Central memory CD8-positive, alpha-beta T cell (primary cell): ENCODE results near the gene TDRD15.

Experiments
- ATAC-seq: fragments of 150-1000 bp; cut with Tn5 transposase; replicated peaks from 2 replicates; pipeline ENCODE4 v1.10.0; 2022; ENCODE audit warnings: mild to moderate bottlenecking, moderate FRiP score, moderate number of reproducible peaks; ENCODE audit not compliant: poor library complexity, severe bottlenecking; ENCODE audit errors: extremely low read depth
- DNase-seq, 2 donors: peaks; one replicate each; pipeline ENCODE4 v3.0.0; 2021; ENCODE audit warnings: low spot score in 2 of 2
- H3K27ac Mint-ChIP-seq: one replicate; pipeline ENCODE4 v1.8.0; 2022; ENCODE audit warnings: low read depth, mild to moderate bottlenecking, moderate library complexity, mixed read lengths
- H3K27me3 Mint-ChIP-seq: one replicate; pipeline ENCODE4 v1.8.0; 2022; ENCODE audit warnings: mixed read lengths
- H3K36me3 Mint-ChIP-seq: one replicate; pipeline ENCODE4 v1.8.0; 2022; ENCODE audit warnings: mild to moderate bottlenecking, moderate library complexity, mixed read lengths; ENCODE audit not compliant: insufficient read depth
- H3K4me1 Mint-ChIP-seq: one replicate; pipeline ENCODE4 v1.8.0; 2022; ENCODE audit warnings: mixed read lengths
- H3K4me3 Mint-ChIP-seq: one replicate; pipeline ENCODE4 v1.8.0; 2022; ENCODE audit warnings: mild to moderate bottlenecking, moderate library complexity, mixed read lengths
- H3K9me3 Mint-ChIP-seq: one replicate; pipeline ENCODE4 v1.8.0; 2022; ENCODE audit warnings: mixed read lengths

The TDRD15 gene

DNA sequence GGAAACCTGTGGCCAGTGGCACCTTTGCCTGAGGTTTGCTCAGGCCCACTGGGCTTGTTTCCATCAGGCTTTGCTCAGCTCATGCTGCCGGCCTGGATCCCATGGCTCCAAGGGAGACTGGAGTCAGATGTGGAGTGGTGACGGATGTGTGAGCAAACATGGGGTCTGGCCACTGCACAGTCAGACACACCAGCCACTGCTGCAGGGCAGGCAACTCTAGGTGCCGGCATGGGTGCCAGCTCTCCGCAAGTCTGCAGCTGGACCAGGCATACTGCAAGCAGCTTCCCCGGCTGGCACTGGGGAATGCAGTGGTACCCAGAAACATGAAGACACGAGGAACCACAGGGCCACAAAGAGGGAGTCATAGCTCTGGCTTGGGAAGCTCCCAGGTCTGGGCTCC is 37.4 kb downstream of the TDRD15 start:
- no peaks in the 10 kb centered on the region for H3K27me3 Mint-ChIP-seq
- H3K36me3 Mint-ChIP-seq: no peaks in the 10 kb centered on the region
- H3K9me3 Mint-ChIP-seq: peaks cover 13% of the 10 kb centered on the region
- ATAC-seq (no peak), DNase-seq (no peak)
- H3K27ac Mint-ChIP-seq: no peak overlapping the region
- H3K4me3 Mint-ChIP-seq: no peak overlapping the region
- no peaks in the 10 kb centered on the region for H3K4me1 Mint-ChIP-seq

DNA sequence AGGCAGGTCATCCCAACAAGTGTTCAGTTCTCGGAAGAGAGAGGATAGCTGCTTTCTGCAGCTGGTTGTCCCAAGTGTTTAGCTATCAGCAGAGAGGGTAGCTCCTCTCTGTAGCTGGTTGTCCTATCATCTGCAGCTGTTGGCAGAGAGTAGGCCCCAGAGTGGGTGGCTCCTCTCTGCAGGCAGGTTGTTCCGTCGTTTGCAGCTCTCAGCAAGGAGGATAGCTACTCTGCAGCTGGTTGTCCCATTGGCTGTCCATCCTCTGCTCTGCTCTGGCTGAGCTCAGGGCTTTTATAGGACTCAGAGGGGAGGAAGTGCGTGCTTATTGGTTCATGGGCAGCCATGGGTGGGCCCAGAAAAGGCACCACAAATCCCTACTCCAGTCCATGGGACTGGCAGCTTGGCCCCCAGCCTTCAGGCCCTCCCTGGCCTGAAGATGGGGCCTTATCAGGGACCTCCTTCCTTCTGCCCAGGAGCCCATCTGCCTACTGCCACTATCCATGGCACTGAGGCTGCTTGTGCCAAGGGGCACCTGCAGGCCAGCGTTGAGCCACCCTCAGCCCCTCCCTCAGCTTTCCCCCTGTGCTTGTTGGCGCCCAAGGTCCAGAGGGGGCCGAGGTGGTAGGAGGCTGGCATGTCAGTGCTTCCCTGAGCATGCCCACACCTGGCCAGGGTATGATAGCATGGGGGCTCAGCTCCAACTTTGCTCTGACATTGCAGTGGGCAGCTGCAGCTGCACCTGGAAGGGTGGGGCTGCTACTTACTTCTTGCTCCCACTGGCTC is 38.3 kb downstream of the TDRD15 start:
- Mint-ChIP-seq H3K9me3 (peaks cover 13% of the 10 kb centered on the region), H3K4me1 (no peaks in the 10 kb centered on the region), H3K27ac (no peak overlapping the region), H3K27me3 (no peaks in the 10 kb centered on the region), H3K4me3 (no peak overlapping the region), H3K36me3 (no peaks in the 10 kb centered on the region)
- ATAC-seq (no peak), DNase-seq (no peak)

DNA sequence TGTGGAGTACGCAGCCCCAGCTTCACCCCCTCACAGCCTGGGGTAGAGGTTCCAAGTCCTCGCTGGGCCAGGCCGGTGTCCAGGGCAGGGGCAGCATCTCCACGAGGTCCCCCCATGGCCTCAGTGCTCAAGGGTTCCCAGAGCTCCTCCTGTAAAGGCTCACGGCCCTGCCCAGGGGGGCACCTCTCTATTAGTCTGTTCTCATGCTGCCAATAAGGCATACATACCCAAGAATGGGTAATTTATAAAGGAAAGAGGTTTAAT is 38.8 kb downstream of the TDRD15 start:
- Mint-ChIP-seq H3K9me3 (peaks cover 13% of the 10 kb centered on the region), H3K4me3 (no peak overlapping the region), H3K36me3 (no peaks in the 10 kb centered on the region), H3K4me1 (no peaks in the 10 kb centered on the region), H3K27me3 (no peaks in the 10 kb centered on the region), H3K27ac (no peak overlapping the region)
- DNase-seq: no peak
- ATAC-seq: no peak

DNA sequence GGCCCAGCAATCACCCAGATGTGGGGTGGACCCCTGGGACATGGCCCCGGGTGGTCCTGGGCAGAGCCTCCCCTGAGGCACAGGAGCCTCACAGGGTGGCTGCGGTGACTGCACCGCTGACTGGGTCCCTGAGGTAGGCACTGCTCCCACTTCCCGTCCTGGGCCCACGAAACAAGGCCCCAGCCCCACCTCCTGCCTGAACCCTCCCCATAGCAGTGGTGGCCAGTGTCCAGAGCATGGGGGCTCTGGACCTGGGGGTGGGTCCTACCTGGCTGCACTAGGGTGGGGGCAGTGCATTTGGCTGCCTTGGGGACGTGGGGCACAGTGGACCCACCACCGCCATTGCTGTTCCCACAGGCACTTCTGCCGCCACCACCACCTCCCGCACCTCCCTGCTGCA is 39.4 kb downstream of the TDRD15 start:
- H3K4me1 Mint-ChIP-seq: no peaks in the 10 kb centered on the region

DNA sequence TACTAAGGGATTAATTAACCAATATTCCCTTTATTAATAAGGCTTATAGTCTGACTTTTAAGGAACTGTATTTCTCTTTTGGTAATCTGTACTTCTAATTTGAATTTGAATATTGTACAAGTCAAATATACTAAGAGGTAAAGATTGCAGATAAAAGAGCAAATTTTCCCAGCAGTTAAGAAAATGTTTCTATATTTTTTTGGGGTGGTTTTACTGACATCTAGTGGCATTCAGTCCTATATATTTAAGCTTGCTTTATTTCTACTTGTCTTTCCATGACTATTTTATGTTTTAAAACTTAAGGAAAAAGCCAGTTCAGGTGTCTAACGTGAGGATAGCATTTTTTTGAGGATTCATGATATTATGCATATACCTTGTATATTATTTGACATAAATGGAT is 41.6 kb downstream of the TDRD15 start:
- no peak for DNase-seq
- no peaks in the 10 kb centered on the region for H3K36me3 Mint-ChIP-seq
- H3K9me3 Mint-ChIP-seq: peaks cover 5% of the 10 kb centered on the region
- no peak for ATAC-seq
- no peaks in the 10 kb centered on the region for H3K27me3 Mint-ChIP-seq
- H3K4me1 Mint-ChIP-seq: no peaks in the 10 kb centered on the region
- no peak overlapping the region for H3K4me3 Mint-ChIP-seq
- H3K27ac Mint-ChIP-seq: no peak overlapping the region

More for the DNA sequence above, 39.4 kb downstream of the TDRD15 start:
- no peaks in the 10 kb centered on the region for H3K27me3 Mint-ChIP-seq
- DNase-seq: no peak
- no peak overlapping the region for H3K4me3 Mint-ChIP-seq
- ATAC-seq: no peak
- H3K27ac Mint-ChIP-seq: no peak overlapping the region
- no peaks in the 10 kb centered on the region for H3K36me3 Mint-ChIP-seq
- peaks cover 13% of the 10 kb centered on the region for H3K9me3 Mint-ChIP-seq

DNA sequence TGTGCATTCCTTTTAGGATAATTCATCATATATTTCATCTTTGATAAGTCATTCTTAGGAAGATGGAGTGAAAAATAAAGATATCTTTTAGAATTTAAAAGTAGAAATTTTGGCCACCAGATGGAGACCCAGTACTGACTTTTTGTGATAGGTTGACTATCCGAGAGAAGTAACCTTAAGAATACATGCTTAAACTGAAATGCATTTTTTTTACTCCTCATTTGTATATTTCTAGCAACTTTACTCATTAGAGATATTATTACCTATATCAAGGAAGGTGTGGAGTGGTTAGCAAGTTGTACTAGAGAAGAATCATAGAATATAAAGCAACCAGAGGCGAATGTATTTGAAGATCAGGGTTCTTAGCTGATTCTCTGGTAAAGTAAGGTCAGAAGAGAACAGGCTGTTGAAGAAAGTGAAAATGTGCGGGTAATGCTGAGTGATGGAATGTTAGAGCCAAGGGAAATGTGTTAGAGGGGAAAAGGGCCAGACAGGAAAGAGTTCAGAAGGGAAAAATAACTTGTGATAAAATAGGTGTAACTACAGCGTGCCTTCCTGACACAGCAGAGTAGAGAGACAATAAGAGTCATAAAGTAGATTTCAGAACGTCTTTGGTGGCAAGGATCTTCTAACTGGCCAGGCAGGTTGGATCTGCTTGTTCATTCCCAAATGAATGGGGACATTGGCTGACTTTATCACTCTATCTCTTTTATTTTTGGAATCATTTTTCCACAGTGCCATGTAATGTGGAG is 52.3 kb downstream of the TDRD15 start:
- Mint-ChIP-seq H3K4me1 (no peaks in the 10 kb centered on the region), H3K27me3 (no peaks in the 10 kb centered on the region), H3K4me3 (no peak overlapping the region), H3K27ac (no peak overlapping the region), H3K9me3 (no peaks in the 10 kb centered on the region), H3K36me3 (no peaks in the 10 kb centered on the region)
- DNase-seq (no peak), ATAC-seq (no peak)

DNA sequence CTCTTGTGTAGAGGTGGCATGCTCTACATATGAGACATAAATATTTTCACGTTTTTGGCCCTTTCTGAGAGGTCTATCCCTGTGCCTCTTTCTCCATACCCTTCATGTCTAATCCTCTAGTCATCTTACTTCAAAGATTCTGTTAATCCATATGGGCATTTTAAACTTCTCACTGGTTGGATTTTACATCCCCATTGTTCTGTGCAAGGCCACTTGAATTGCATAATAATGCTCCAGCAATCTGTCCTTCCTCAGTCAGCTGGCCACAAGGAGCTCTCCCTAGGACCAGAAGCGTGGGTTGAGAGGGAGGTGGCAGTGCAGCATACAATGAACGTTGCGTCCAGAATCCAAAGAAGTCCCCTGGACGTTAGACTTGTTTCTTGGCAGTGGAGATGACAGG is 58.2 kb downstream of the TDRD15 start:
- H3K36me3 Mint-ChIP-seq: no peaks in the 10 kb centered on the region
- no peak for DNase-seq
- peaks cover 4% of the 10 kb centered on the region for H3K9me3 Mint-ChIP-seq
- H3K4me1 Mint-ChIP-seq: no peaks in the 10 kb centered on the region
- H3K27me3 Mint-ChIP-seq: no peaks in the 10 kb centered on the region
- no peak for ATAC-seq
- no peak overlapping the region for H3K4me3 Mint-ChIP-seq
- H3K27ac Mint-ChIP-seq: no peak overlapping the region

DNA sequence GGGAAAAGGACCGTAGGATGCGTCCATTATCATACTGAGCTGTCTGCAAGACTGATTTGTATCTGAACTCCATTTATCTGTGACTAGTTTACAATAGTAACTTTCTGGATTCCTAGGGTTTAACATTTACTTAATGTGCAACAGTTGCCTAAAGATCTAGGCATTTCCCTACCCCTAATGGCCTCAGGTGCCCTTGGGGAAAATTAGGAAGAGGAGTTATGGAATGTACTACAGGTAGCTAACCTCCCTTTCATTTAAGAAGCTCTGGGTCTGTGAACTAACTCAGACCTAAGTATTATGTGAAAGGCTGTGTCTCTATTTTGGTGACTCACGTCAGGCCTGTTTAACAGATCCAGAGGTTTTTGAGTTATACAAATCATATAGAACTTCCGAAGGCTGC is 59.5 kb downstream of the TDRD15 start:
- Mint-ChIP-seq H3K4me1 (no peaks in the 10 kb centered on the region), H3K9me3 (peaks cover 4% of the 10 kb centered on the region), H3K27ac (no peak overlapping the region), H3K36me3 (no peaks in the 10 kb centered on the region), H3K4me3 (no peak overlapping the region), H3K27me3 (no peaks in the 10 kb centered on the region)
- ATAC-seq (no peak), DNase-seq (no peak)

DNA sequence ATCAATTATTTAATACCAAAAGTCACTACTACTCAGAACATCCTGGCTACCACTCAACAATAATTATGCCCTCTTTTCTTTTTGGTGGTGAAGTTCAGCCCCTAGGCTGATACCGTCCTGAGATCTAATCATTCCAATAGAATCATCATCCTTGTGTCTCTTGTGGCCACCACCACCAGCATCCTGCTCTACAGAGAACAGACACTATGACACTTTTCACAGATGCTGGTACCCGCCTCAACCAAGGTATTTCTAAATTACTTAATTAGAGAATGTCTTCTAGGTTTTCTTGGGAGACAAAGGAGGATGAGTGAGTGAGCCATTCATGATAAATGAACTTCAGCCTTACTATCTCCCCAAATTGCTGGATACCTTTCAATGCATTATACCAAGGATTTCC is 60.0 kb downstream of the TDRD15 start:
- H3K27ac Mint-ChIP-seq: no peak overlapping the region
- H3K4me1 Mint-ChIP-seq: no peaks in the 10 kb centered on the region
- H3K27me3 Mint-ChIP-seq: no peaks in the 10 kb centered on the region
- H3K36me3 Mint-ChIP-seq: no peaks in the 10 kb centered on the region
- no peak for DNase-seq
- H3K9me3 Mint-ChIP-seq: peaks cover 4% of the 10 kb centered on the region
- H3K4me3 Mint-ChIP-seq: no peak overlapping the region
- no peak for ATAC-seq

DNA sequence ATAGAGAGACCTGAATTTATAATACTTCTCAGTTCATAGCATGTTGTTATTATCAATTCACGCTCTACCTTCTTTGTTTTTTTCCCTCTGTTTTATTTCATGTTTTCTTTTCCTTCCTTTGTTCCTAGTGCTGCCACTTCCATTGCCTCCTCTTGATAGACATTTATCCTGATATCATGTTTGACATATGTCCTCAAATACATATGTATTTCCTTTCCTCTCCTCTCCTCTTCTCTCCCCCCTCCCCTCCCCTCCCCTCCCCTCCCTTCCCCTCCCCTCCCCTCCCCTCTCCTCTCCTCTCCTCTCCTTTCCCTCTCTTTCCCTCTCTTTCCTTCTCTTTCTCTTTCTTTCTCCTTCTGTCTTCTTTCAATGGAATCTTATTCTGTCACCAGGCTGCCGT is 67.8 kb downstream of the TDRD15 start:
- DNase-seq (no peak), ATAC-seq (no peak)
- H3K9me3 Mint-ChIP-seq: peaks cover 6% of the 10 kb centered on the region
- no peak overlapping the region for H3K4me3 Mint-ChIP-seq
- no peaks in the 10 kb centered on the region for H3K4me1 Mint-ChIP-seq
- H3K27me3 Mint-ChIP-seq: no peaks in the 10 kb centered on the region
- H3K27ac Mint-ChIP-seq: no peak overlapping the region
- no peaks in the 10 kb centered on the region for H3K36me3 Mint-ChIP-seq
